ENCODE results near the gene AMZ1. TPM values are rescaled to one million over a fixed set of nuclear protein-coding genes. Genes with fewer than 3 reads are reported as not detected.

AMZ1 gene
- total RNA-seq, 2 experiments from 2014 or later, result 0.17 TPM

- no peaks in the 10 kb centered on the region for H3K36me3 Mint-ChIP-seq
- ATAC-seq (ENCODE audit: low read depth) (no peak), DNase-seq (no peak)
- H3K27ac Mint-ChIP-seq, result no peak overlapping the region
- H3K4me3 Mint-ChIP-seq, result no peak overlapping the region
- no peaks in the 10 kb centered on the region for H3K9me3 Mint-ChIP-seq
- H3K27me3 Mint-ChIP-seq, result no peaks in the 10 kb centered on the region
- H3K4me1 Mint-ChIP-seq, result peaks cover 12% of the 10 kb centered on the region
- POLR2A ChIA-PET, result interaction anchor here (1.1 to 3.5 kb wide), 6 partner anchors 13 to 135 kb away, joined by 3 to 42 read pairs (median 8); partner anchors contain the start of gene TTYH3
Observed at GRCh38 chr7:2646336-2646679, 41.7 kb upstream of the AMZ1 start.

GRCh38 chr7:2646680-2647571, 41.1 kb upstream of the AMZ1 start:
- H3K27me3 Mint-ChIP-seq, result no peaks in the 10 kb centered on the region
- H3K4me3 Mint-ChIP-seq, result no peak overlapping the region
- H3K9me3 Mint-ChIP-seq, result no peaks in the 10 kb centered on the region
- ATAC-seq (ENCODE audit: low read depth), result no peak
- H3K27ac Mint-ChIP-seq, result no peak overlapping the region
- POLR2A ChIA-PET, result no interaction called here
- H3K36me3 Mint-ChIP-seq, result no peaks in the 10 kb centered on the region
- no peak for DNase-seq
- H3K4me1 Mint-ChIP-seq, result peaks cover 12% of the 10 kb centered on the region

- no peaks in the 10 kb centered on the region for H3K27me3 Mint-ChIP-seq
- no peak for ATAC-seq (ENCODE audit: low read depth)
- no peak for DNase-seq
- H3K4me1 Mint-ChIP-seq, result peaks cover 12% of the 10 kb centered on the region
- H3K36me3 Mint-ChIP-seq, result no peaks in the 10 kb centered on the region
- POLR2A ChIA-PET, result no interaction called here
- H3K27ac Mint-ChIP-seq, result no peak overlapping the region
- no peaks in the 10 kb centered on the region for H3K9me3 Mint-ChIP-seq
- no peak overlapping the region for H3K4me3 Mint-ChIP-seq
Observed at GRCh38 chr7:2647594-2648172, 40.3 kb upstream of the AMZ1 start.

- Mint-ChIP-seq H3K9me3 (no peaks in the 10 kb centered on the region), H3K4me3 (no peak overlapping the region), H3K27ac (no peak overlapping the region), H3K4me1 (peaks cover 11% of the 10 kb centered on the region), H3K27me3 (no peaks in the 10 kb centered on the region), H3K36me3 (no peaks in the 10 kb centered on the region)
- ATAC-seq (ENCODE audit: low read depth) (no peak), DNase-seq (no peak)
- POLR2A ChIA-PET, result no interaction called here
Observed at GRCh38 chr7:2649139-2649838, 38.7 kb upstream of the AMZ1 start.

GRCh38 chr7:2649991-2650390, 38.0 kb upstream of the AMZ1 start:
- no peak for ATAC-seq (ENCODE audit: low read depth)
- no peaks in the 10 kb centered on the region for H3K9me3 Mint-ChIP-seq
- POLR2A ChIA-PET, result no interaction called here
- no peak overlapping the region for H3K27ac Mint-ChIP-seq
- no peak overlapping the region for H3K4me3 Mint-ChIP-seq
- H3K27me3 Mint-ChIP-seq, result no peaks in the 10 kb centered on the region
- H3K4me1 Mint-ChIP-seq, result peaks cover 8% of the 10 kb centered on the region
- no peaks in the 10 kb centered on the region for H3K36me3 Mint-ChIP-seq
- no peak for DNase-seq

GRCh38 chr7:2650451-2650850, 37.6 kb upstream of the AMZ1 start:
- DNase-seq, result no peak
- no peak for ATAC-seq (ENCODE audit: low read depth)
- H3K4me1 Mint-ChIP-seq, result peaks cover 3% of the 10 kb centered on the region
- POLR2A ChIA-PET, result no interaction called here
- no peak overlapping the region for H3K4me3 Mint-ChIP-seq
- H3K9me3 Mint-ChIP-seq, result no peaks in the 10 kb centered on the region
- H3K27ac Mint-ChIP-seq, result peak overlapping the region; percentile 71
- H3K27me3 Mint-ChIP-seq, result no peaks in the 10 kb centered on the region
- H3K36me3 Mint-ChIP-seq, result no peaks in the 10 kb centered on the region

- no peaks in the 10 kb centered on the region for H3K9me3 Mint-ChIP-seq
- H3K4me1 Mint-ChIP-seq, result no peaks in the 10 kb centered on the region
- no peaks in the 10 kb centered on the region for H3K27me3 Mint-ChIP-seq
- no peak overlapping the region for H3K27ac Mint-ChIP-seq
- no peak for DNase-seq
- ATAC-seq (ENCODE audit: low read depth), result no peak
- H3K36me3 Mint-ChIP-seq, result no peaks in the 10 kb centered on the region
- POLR2A ChIA-PET, result no interaction called here
- H3K4me3 Mint-ChIP-seq, result no peak overlapping the region
Observed at GRCh38 chr7:2651336-2651735, 36.7 kb upstream of the AMZ1 start.

GRCh38 chr7:2651847-2652735, 35.9 kb upstream of the AMZ1 start:
- POLR2A ChIA-PET, result no interaction called here
- peaks cover 1% of the 10 kb centered on the region for H3K36me3 Mint-ChIP-seq
- H3K4me1 Mint-ChIP-seq, result peaks cover 1% of the 10 kb centered on the region

GRCh38 chr7:2652736-2653060, 35.3 kb upstream of the AMZ1 start:
- DNase-seq (no peak), ATAC-seq (ENCODE audit: low read depth) (no peak)
- Mint-ChIP-seq H3K9me3 (no peaks in the 10 kb centered on the region), H3K27me3 (no peaks in the 10 kb centered on the region), H3K27ac (no peak overlapping the region), H3K4me3 (no peak overlapping the region), H3K36me3 (peaks cover 4% of the 10 kb centered on the region), H3K4me1 (peaks cover 4% of the 10 kb centered on the region)
- POLR2A ChIA-PET, result interaction anchor here (0.6 kb wide), 1 partner anchor 97 kb away, joined by 4 read pairs; the partner anchor contains the start of gene BRAT1

More at GRCh38 chr7:2651847-2652735, 35.9 kb upstream of the AMZ1 start:
- DNase-seq, result no peak
- no peak overlapping the region for H3K4me3 Mint-ChIP-seq
- no peak overlapping the region for H3K27ac Mint-ChIP-seq
- no peaks in the 10 kb centered on the region for H3K27me3 Mint-ChIP-seq
- no peak for ATAC-seq (ENCODE audit: low read depth)
- no peaks in the 10 kb centered on the region for H3K9me3 Mint-ChIP-seq

GRCh38 chr7:2654059-2654458, 33.9 kb upstream of the AMZ1 start:
- H3K27me3 Mint-ChIP-seq, result no peaks in the 10 kb centered on the region
- DNase-seq, result no peak
- H3K36me3 Mint-ChIP-seq, result peaks cover 4% of the 10 kb centered on the region
- H3K4me3 Mint-ChIP-seq, result no peak overlapping the region
- POLR2A ChIA-PET, result interaction anchor here (0.6 kb wide), 1 partner anchor 11 kb away, joined by 5 read pairs; no protein-coding TSS in a partner anchor
- no peaks in the 10 kb centered on the region for H3K9me3 Mint-ChIP-seq
- no peak for ATAC-seq (ENCODE audit: low read depth)
- H3K27ac Mint-ChIP-seq, result no peak overlapping the region
- H3K4me1 Mint-ChIP-seq, result peaks cover 4% of the 10 kb centered on the region

- no peak overlapping the region for H3K27ac Mint-ChIP-seq
- H3K4me3 Mint-ChIP-seq, result no peak overlapping the region
- POLR2A ChIA-PET, result no interaction called here
- H3K4me1 Mint-ChIP-seq, result peaks cover 4% of the 10 kb centered on the region
- H3K36me3 Mint-ChIP-seq, result peaks cover 4% of the 10 kb centered on the region
- no peaks in the 10 kb centered on the region for H3K9me3 Mint-ChIP-seq
- ATAC-seq (ENCODE audit: low read depth) (no peak), DNase-seq (no peak)
- H3K27me3 Mint-ChIP-seq, result no peaks in the 10 kb centered on the region
Observed at GRCh38 chr7:2655870-2656614, 32.0 kb upstream of the AMZ1 start.

GRCh38 chr7:2657208-2657607, 30.8 kb upstream of the AMZ1 start:
- Mint-ChIP-seq H3K27ac (peak overlapping the region; percentile 41), H3K4me1 (peaks cover 4% of the 10 kb centered on the region), H3K9me3 (no peaks in the 10 kb centered on the region), H3K27me3 (no peaks in the 10 kb centered on the region), H3K4me3 (no peak overlapping the region), H3K36me3 (peaks cover 4% of the 10 kb centered on the region)
- POLR2A ChIA-PET, result no interaction called here
- ATAC-seq (ENCODE audit: low read depth), result no peak
- DNase-seq, result no peak
